ENCODE measurements around the gene DAB2IP.

Gene DAB2IP

GRCh38 chr9:121663591-121663990 lies 12.2 kb downstream of the DAB2IP start:
- no peak for DNase-seq (ENCODE audit: low spot score)

- DNase-seq (ENCODE audit: low spot score) = no peak
Measured at GRCh38 chr9:121666294-121666693, 14.9 kb downstream of the DAB2IP start.

GRCh38 chr9:121667214-121667613 lies 15.8 kb downstream of the DAB2IP start:
- no peak for DNase-seq (ENCODE audit: low spot score)

GRCh38 chr9:121667890-121668289 lies 16.5 kb downstream of the DAB2IP start:
- no peak for DNase-seq (ENCODE audit: low spot score)

GRCh38 chr9:121670431-121670830 lies 19.0 kb downstream of the DAB2IP start:
- DNase-seq (ENCODE audit: low spot score) = no peak

- DNase-seq (ENCODE audit: low spot score) = no peak
Measured at GRCh38 chr9:121671612-121672155, 20.2 kb downstream of the DAB2IP start.

- DNase-seq (ENCODE audit: low spot score) = no peak
Measured at GRCh38 chr9:121672213-121672612, 20.8 kb downstream of the DAB2IP start.

GRCh38 chr9:121672986-121673385 lies 21.6 kb downstream of the DAB2IP start:
- no peak for DNase-seq (ENCODE audit: low spot score)

- no peak for DNase-seq (ENCODE audit: low spot score)
Measured at GRCh38 chr9:121673576-121673975, 22.1 kb downstream of the DAB2IP start.

GRCh38 chr9:121674017-121674416 lies 22.6 kb downstream of the DAB2IP start:
- DNase-seq (ENCODE audit: low spot score) = no peak

- DNase-seq (ENCODE audit: low spot score) = no peak
Measured at GRCh38 chr9:121674952-121675351, 23.5 kb downstream of the DAB2IP start.

- no peak for DNase-seq (ENCODE audit: low spot score)
Measured at GRCh38 chr9:121675381-121675780, 23.9 kb downstream of the DAB2IP start.

GRCh38 chr9:121675969-121676822 lies 24.8 kb downstream of the DAB2IP start:
- no peak for DNase-seq (ENCODE audit: low spot score)

- no peak for DNase-seq (ENCODE audit: low spot score)
Measured at GRCh38 chr9:121676926-121677325, 25.5 kb downstream of the DAB2IP start.

- no peak for DNase-seq (ENCODE audit: low spot score)
Measured at GRCh38 chr9:121678501-121679022, 27.1 kb downstream of the DAB2IP start.

- no peak for DNase-seq (ENCODE audit: low spot score)
Measured at GRCh38 chr9:121679901-121680635, 28.6 kb downstream of the DAB2IP start.

GRCh38 chr9:121681404-121681803 lies 30.0 kb downstream of the DAB2IP start:
- no peak for DNase-seq (ENCODE audit: low spot score)

GRCh38 chr9:121682201-121682600 lies 30.8 kb downstream of the DAB2IP start:
- no peak for DNase-seq (ENCODE audit: low spot score)

GRCh38 chr9:121682926-121683515 lies 31.6 kb downstream of the DAB2IP start:
- no peak for DNase-seq (ENCODE audit: low spot score)

- DNase-seq (ENCODE audit: low spot score) = no peak
Measured at GRCh38 chr9:121683652-121684051, 32.2 kb downstream of the DAB2IP start.

GRCh38 chr9:121684381-121685145 lies 33.1 kb downstream of the DAB2IP start:
- peak; percentile 76 for DNase-seq (ENCODE audit: low spot score)
